Activated CD4-positive, alpha-beta T cell treated with anti-CD3 and anti-CD28 coated beads, Interleukin-2, amount 50 U/mL, for 1 hour (primary cell): Measurements from ENCODE around the gene MYRFL.
"Not testable (repeated sequence)": the region's sequence is repeated elsewhere in the genome, so short reads cannot be mapped to it uniquely, and the experiment has no call there.

Experiments used
- DNase-seq: peaks from one replicate; pipeline ENCODE4 v3.0.0-alpha.2; 2020

Gene MYRFL

DNA sequence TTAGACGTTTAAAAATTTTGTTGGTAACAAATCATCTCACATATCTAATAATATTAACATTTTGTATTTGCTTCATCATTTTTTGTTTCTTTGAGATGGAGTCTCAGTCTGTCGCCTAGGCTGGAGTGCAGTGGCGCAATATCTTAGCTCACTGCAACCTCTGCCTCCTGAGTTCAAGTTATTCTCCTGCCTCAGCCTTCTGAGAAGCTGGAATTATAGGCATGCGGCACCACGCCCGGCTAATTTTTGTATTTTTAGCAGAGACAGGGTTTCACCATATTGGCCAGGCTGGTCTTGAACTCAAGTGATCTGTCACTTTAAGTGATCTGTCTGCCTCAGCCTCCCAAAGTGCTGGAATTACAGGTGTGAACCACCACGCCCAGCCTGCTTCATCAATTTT lies 169.1 kb downstream of the MYRFL start:
- not testable (repeated sequence) for DNase-seq

- DNase-seq = no peak
These were observed 169.7 kb downstream of the MYRFL start for GRCh38 chr12:69994724-69995173.

DNA sequence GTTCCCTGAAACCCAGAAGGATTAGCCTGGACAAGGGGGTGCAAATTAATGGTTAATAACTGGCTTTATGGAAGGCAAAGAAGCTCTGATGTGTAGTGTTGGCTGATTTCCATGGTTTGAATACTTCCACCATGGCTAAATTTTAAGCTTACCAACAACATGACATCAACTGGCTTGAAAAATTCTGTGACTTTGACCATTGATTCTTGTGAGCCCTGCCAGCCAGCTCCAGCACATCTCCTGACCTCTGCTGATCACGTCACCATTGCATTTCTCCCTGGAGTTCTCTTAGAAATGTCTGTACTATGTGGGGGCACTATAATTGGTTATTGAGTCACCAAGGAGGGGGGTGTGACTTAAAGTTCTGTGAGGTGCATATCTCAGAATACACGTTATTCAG lies 171.2 kb downstream of the MYRFL start:
- DNase-seq = no peak

GRCh38 chr12:69996722-69997121 lies 171.7 kb downstream of the MYRFL start:
- DNase-seq = no peak

- DNase-seq = no peak
These were observed 173.0 kb downstream of the MYRFL start for GRCh38 chr12:69998011-69998410.

- DNase-seq = no peak
These were observed 173.9 kb downstream of the MYRFL start for GRCh38 chr12:69998922-69999321.

GRCh38 chr12:69999561-69999960 lies 174.5 kb downstream of the MYRFL start:
- no peak for DNase-seq

DNA sequence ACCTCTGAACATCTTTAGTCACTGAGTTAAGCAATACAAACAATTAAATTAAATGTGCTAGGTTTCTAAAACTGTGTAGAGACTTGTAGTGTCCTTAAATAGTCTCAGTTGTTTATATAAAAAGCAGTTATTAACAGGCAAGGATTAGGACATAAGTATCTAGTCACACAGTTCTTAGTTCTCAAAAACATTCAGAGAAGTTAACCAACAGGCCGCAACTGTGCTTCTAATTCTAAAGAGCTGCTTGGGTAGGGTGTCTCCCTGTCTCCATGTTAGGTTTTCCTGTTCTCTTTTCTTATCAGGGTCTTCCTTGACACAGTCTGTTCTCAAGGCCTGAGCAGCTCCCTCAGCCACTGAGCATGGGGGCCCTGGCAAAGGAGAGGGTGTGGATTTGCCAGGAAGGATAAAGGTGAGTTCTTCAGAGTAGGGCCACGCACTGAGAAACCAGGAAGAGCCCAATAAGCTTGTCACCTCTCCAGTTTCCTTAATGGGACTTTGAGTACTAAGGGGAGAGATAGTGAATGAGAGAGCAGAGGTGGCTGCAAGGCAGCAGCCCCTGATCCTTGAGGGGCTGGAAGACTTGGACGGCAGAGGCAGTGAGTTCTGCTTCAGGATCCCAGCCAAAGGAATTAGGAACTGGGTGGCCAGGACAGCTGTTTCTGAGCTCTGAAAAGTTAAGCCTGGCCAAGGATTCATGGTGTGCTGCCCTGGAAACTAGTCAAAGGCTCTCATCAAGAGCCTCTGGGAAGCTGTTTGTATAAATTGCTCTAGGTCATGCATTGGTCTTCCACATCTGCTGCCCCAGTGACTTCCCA lies 177.3 kb downstream of the MYRFL start:
- DNase-seq = no peak

DNA sequence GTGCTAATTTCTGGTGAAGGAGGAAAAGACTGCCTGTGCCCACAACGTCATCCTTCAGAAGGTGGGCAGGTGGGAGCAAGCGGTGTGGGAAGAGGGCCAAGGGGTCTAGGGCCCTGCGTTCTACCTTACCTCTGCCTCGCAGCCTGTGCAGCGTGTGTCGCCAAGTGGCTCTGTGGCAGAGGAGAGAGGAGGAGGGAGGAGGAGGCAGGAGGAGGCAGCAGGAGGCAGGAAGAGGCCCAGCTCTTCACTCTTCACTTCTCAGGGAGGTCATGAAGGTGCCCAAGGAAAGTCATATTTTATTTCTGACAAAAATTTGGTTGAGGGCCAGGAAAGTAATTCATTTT lies 177.9 kb downstream of the MYRFL start:
- no peak for DNase-seq

- no peak for DNase-seq
These were observed 181.0 kb downstream of the MYRFL start for GRCh38 chr12:70005864-70006618.

DNA sequence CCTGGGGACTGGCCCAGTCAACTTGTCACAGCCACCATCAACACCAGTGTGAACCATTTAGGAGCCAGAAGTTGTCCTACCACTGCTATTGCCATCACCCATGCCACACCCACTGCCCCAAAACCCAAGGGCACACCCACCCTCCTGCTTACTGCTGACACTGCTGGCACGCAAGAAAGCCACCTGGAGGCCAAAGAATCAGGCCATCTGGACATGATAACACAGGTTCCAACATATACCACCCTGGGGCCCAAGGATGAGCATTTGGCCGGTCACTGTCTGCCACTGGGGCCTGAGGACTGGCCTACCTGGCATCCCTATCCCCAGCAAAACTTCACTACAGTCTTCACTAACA lies 181.6 kb downstream of the MYRFL start:
- no peak for DNase-seq

GRCh38 chr12:70007687-70008086 lies 182.7 kb downstream of the MYRFL start:
- no peak for DNase-seq
